ENCODE data around the gene SMAD9.

DNA sequence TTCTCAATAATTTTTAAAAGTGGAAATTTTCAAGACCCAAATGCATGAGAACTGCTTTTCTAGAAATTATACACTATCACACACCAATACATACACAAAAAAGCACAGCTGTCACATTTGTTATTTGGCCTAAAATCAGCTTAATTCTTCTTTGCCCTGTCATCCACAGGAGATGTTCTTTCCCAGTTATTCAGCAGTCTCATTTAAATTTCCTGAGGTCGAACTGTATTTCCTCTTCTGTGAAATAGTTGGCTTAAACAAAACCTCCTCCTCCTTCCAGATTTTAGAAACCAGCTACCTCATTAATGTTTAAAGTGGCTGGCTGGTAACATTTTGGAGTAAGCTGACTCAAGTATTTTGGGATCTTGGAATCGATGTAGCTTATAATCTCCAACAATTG lies 39.1 kb downstream of the SMAD9 start:
- TF ChIP-seq, protein P1, sequence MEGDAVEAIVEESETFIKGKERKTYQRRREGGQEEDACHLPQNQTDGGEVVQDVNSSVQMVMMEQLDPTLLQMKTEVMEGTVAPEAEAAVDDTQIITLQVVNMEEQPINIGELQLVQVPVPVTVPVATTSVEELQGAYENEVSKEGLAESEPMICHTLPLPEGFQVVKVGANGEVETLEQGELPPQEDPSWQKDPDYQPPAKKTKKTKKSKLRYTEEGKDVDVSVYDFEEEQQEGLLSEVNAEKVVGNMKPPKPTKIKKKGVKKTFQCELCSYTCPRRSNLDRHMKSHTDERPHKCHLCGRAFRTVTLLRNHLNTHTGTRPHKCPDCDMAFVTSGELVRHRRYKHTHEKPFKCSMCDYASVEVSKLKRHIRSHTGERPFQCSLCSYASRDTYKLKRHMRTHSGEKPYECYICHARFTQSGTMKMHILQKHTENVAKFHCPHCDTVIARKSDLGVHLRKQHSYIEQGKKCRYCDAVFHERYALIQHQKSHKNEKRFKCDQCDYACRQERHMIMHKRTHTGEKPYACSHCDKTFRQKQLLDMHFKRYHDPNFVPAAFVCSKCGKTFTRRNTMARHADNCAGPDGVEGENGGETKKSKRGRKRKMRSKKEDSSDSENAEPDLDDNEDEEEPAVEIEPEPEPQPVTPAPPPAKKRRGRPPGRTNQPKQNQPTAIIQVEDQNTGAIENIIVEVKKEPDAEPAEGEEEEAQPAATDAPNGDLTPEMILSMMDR (conservative IDR thresholded peaks at IDR 0.05; ENCODE audit: low read length) = no peak
- TF ChIP-seq EZH2phosphoT487 (IDR thresholded peaks at IDR 0.05; ENCODE audit: borderline replicate concordance, low read depth, low read length) = no peak
